Body of pancreas (tissue), 4 donors: Measurements from ENCODE around the gene BACE2. TPM values are rescaled to one million over a fixed set of nuclear protein-coding genes. Genes with fewer than 3 reads are reported as not detected.

Experiments used
- ATAC-seq: fragments of 150-250 bp; one replicate; pipeline ENCODE4 v1.9.1; 2016
- DNase-seq, 4 donors: peaks; one replicate each; pipeline ENCODE4 v3.0.0-alpha.2; 2019
- H3K27ac ChIP-seq, 4 donors: fragments of 200-600 bp; sonication (generic); 1 replicate in 3 of 4; 2 replicates in 1 of 4; pipeline versions ENCODE4 v1.5.1 to v1.6.1; 2016 to 2019; ENCODE audit warnings: mild to moderate bottlenecking in 1 of 4, mixed read lengths in 1 of 4, moderate library complexity in 1 of 4
- H3K27me3 ChIP-seq, 2 donors: fragments of 200-600 bp; sonication (generic); one replicate each; pipeline ENCODE4 v1.6.0; 2016; ENCODE audit warnings: mild to moderate bottlenecking in 1 of 2
- H3K36me3 ChIP-seq, 2 donors: fragments of 200-600 bp; sonication (generic); replicated peaks in 1 of 2; 2 replicates each; pipeline ENCODE4 v1.5.1; 2016; ENCODE audit warnings: low read depth in 2 of 2; ENCODE audit not compliant: insufficient read depth in 1 of 2
- H3K4me1 ChIP-seq: fragments of 200-600 bp; sonication (generic); one replicate; pipeline ENCODE4 v1.6.0; 2016
- H3K4me3 ChIP-seq, 2 donors: fragments of 200-600 bp; sonication (generic); 1 replicate in 1 of 2; 2 replicates in 1 of 2; pipeline ENCODE4 v1.5.1; 2016 to 2019
- H3K9me3 ChIP-seq, 3 donors: fragments of 200-600 bp; sonication (generic); 1 replicate in 2 of 3; 2 replicates in 1 of 3; pipeline ENCODE4 v1.5.1; 2016
- CTCF ChIP-seq, 7 experiments: fragments of 450-650 bp in 4 of 7; fragments of 200-600 bp in 3 of 7; sonication (generic) in 3 of 7; IDR thresholded peaks; one replicate each; pipeline ENCODE4 v1.5.1; 2016 to 2019; ENCODE audit warnings: antibody characterized with exemption in 7 of 7
- POLR2A ChIP-seq, 3 donors: fragments of 450-650 bp; IDR thresholded peaks; one replicate each; pipeline ENCODE4 v1.6.1; 2016; ENCODE audit warnings: antibody characterized with exemption in 3 of 3, mild to moderate bottlenecking in 2 of 3
- WGBS, 2 donors: methylation state at CpG; one replicate each; pipeline ENCODE4 v1.1.5; 2017; 5-methylcytosine and 5-hydroxymethylcytosine counted together
- intact Hi-C: fragments of 100-400 bp; cut with DNase I; formaldehyde crosslinking; loops from one replicate; pipeline ENCODE4 v1.15.1; 2023
- total RNA-seq, 2 donors: library from RNA; depleted of rRNA; stranded (reverse); fragments of >200 nt; gene quantifications; one replicate each; pipeline ENCODE4 v1.1.0, GENCODE V29; 2016

BACE2 gene
- total RNA-seq, 2 donors from 2014 or later: 86.4 to 107 TPM

GRCh38 chr21:41232013-41232412, 64.1 kb downstream of the BACE2 start:
- no peaks in the 10 kb centered on the region for H3K4me1 ChIP-seq
- 91 to 94% methylated on average over 9 to 10 of the region's 10 CpGs for WGBS, 2 donors
- no peaks in the 10 kb centered on the region for H3K36me3 ChIP-seq
- intact Hi-C loops: no loop called here
- no peaks in the 10 kb centered on the region for H3K9me3 ChIP-seq
- no peaks in the 10 kb centered on the region for H3K27me3 ChIP-seq
- no peak overlapping the region for H3K27ac ChIP-seq
- TF ChIP-seq CTCF (IDR thresholded peaks at IDR 0.05) (no peak), POLR2A (IDR thresholded peaks at IDR 0.05) (no peak)
- ATAC-seq (no peak), DNase-seq (no peak)
- H3K4me3 ChIP-seq: no peak overlapping the region

- H3K9me3 ChIP-seq: no peaks in the 10 kb centered on the region
- no peaks in the 10 kb centered on the region for H3K36me3 ChIP-seq
- TF ChIP-seq CTCF (IDR thresholded peaks at IDR 0.05): no peak
- no peak for TF ChIP-seq POLR2A (IDR thresholded peaks at IDR 0.05)
- intact Hi-C loops: no loop called here
- H3K4me1 ChIP-seq: no peaks in the 10 kb centered on the region
- H3K27me3 ChIP-seq: no peaks in the 10 kb centered on the region
- ATAC-seq: no peak
- no peak overlapping the region for H3K27ac ChIP-seq
- H3K4me3 ChIP-seq: no peak overlapping the region
- DNase-seq: no peak
- 87% methylated on average over 6 of the region's 6 CpGs for WGBS, 2 donors
These were observed 66.0 kb downstream of the BACE2 start for GRCh38 chr21:41233916-41234315.

DNA sequence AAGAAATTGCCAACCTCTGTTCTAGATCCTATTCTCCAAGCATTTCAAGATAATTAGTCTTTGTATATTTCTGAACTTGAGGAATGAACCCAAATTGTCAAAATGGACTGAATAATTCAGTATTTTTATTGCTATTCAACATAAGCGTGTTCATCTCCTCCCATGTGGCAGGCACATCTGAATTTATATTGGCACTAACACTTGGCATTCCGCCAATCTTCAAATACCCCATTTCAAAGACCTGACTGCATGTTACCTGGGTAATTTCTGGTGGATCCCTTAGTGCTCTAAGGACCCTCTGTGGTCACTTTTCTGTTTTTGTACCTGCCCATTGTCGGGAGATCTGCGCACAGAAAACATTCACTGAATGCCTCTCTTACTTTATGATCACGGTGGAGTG, 66.6 kb downstream of the BACE2 start:
- TF ChIP-seq CTCF (IDR thresholded peaks at IDR 0.05) (no peak), POLR2A (IDR thresholded peaks at IDR 0.05) (no peak)
- Histone ChIP-seq H3K9me3 (no peaks in the 10 kb centered on the region), H3K36me3 (no peaks in the 10 kb centered on the region), H3K4me3 (no peak overlapping the region), H3K27ac (no peak overlapping the region), H3K27me3 (no peaks in the 10 kb centered on the region), H3K4me1 (no peaks in the 10 kb centered on the region)
- no peak for ATAC-seq
- intact Hi-C loops: no loop called here
- DNase-seq: no peak
- 65 to 78% methylated on average over 5 of the region's 5 CpGs for WGBS, 2 donors

GRCh38 chr21:41235201-41235600, 67.2 kb downstream of the BACE2 start:
- Histone ChIP-seq H3K27me3 (no peaks in the 10 kb centered on the region), H3K27ac (no peak overlapping the region), H3K36me3 (no peaks in the 10 kb centered on the region), H3K4me1 (no peaks in the 10 kb centered on the region), H3K9me3 (no peaks in the 10 kb centered on the region), H3K4me3 (no peak overlapping the region)
- 65 to 69% methylated on average over 3 of the region's 3 CpGs for WGBS, 2 donors
- TF ChIP-seq POLR2A (IDR thresholded peaks at IDR 0.05) (no peak), CTCF (IDR thresholded peaks at IDR 0.05) (no peak)
- intact Hi-C loops: no loop called here
- ATAC-seq: no peak
- no peak for DNase-seq

GRCh38 chr21:41236352-41236973, 68.5 kb downstream of the BACE2 start:
- Histone ChIP-seq H3K36me3 (peaks cover 0 to 2% of the 10 kb centered on the region in 2 donors), H3K9me3 (no peaks in the 10 kb centered on the region), H3K27ac (no peak overlapping the region), H3K4me3 (no peak overlapping the region), H3K4me1 (no peaks in the 10 kb centered on the region), H3K27me3 (no peaks in the 10 kb centered on the region)
- no peak for ATAC-seq
- intact Hi-C loops: no loop called here
- WGBS, 2 donors: 94 to 95% methylated on average over 15 to 16 of the region's 16 CpGs
- DNase-seq: no peak
- TF ChIP-seq CTCF (IDR thresholded peaks at IDR 0.05) (no peak), POLR2A (IDR thresholded peaks at IDR 0.05) (no peak)
